H7 (cell line): ENCODE data around the gene ETF1. TPM values are rescaled to one million over a fixed set of nuclear protein-coding genes. Genes with fewer than 3 reads are reported as not detected.

Source experiments
- DNase-seq: peaks from one replicate; pipeline ENCODE4 v3.0.0; 2012
- H3K27me3 ChIP-seq: 2 replicates; pipeline ENCODE4 v1.6.0; 2011; ENCODE audit warnings: mild to moderate bottlenecking, low read length; ENCODE audit not compliant: control insufficient read depth, insufficient read depth
- H3K36me3 ChIP-seq: replicated peaks from 2 replicates; pipeline ENCODE4 v1.5.1; 2011; ENCODE audit warnings: low read length; ENCODE audit not compliant: control insufficient read depth, insufficient read depth
- H3K4me3 ChIP-seq: 2 replicates; pipeline ENCODE4 v1.5.1; 2011; ENCODE audit warnings: low read depth, mild to moderate bottlenecking, control low read depth, low read length, moderate library complexity; ENCODE audit not compliant: insufficient read depth
- total RNA-seq: library from RNA; depleted of rRNA; stranded (reverse); fragments of >200 nt; shearing (Covaris generic); gene quantifications from 2 replicates; pipeline ENCODE4 v1.2.3, GENCODE V29; 2014

ETF1 gene
- total RNA-seq, 1 experiment from 2014 or later = 113 TPM

GRCh38 chr5:138545919-138546562, 3.0 kb upstream of the ETF1 start:
- Histone ChIP-seq H3K36me3 (no peaks in the 10 kb centered on the region), H3K4me3 (no peak overlapping the region), H3K27me3 (no peaks in the 10 kb centered on the region)
- DNase-seq = no peak

- Histone ChIP-seq H3K4me3 (peak overlapping the region; percentile 93), H3K27me3 (no peaks in the 10 kb centered on the region), H3K36me3 (no peaks in the 10 kb centered on the region; the same call in 1 of the 2 replicates)
- no peak for DNase-seq
These were observed 1.4 kb upstream of the ETF1 start for GRCh38 chr5:138544181-138545134.

- Histone ChIP-seq H3K27me3 (no peaks in the 10 kb centered on the region), H3K4me3 (peak overlapping the region; percentile 93), H3K36me3 (no peaks in the 10 kb centered on the region; the same call in 1 of the 2 replicates)
- no peak for DNase-seq
These were observed 681 bp upstream of the ETF1 start for GRCh38 chr5:138543730-138544104.

- no peaks in the 10 kb centered on the region; the same call in 1 of the 2 replicates for H3K36me3 ChIP-seq
- H3K27me3 ChIP-seq = no peaks in the 10 kb centered on the region
- H3K4me3 ChIP-seq = peak overlapping the region; percentile 93
- DNase-seq = peak; percentile 23
These were observed 668 bp downstream of the ETF1 start for GRCh38 chr5:138542180-138542955.

GRCh38 chr5:138541511-138542179, 1.4 kb downstream of the ETF1 start:
- H3K27me3 ChIP-seq = no peaks in the 10 kb centered on the region
- no peaks in the 10 kb centered on the region; the same call in 1 of the 2 replicates for H3K36me3 ChIP-seq
- peak overlapping the region; percentile 93 for H3K4me3 ChIP-seq
- DNase-seq = no peak

GRCh38 chr5:138539791-138540190, 3.2 kb downstream of the ETF1 start:
- DNase-seq = no peak
- H3K36me3 ChIP-seq = no peaks in the 10 kb centered on the region; the same call in none of the 2 replicates

GRCh38 chr5:138538943-138539627, 4.0 kb downstream of the ETF1 start:
- DNase-seq = no peak

More at GRCh38 chr5:138539791-138540190, 3.2 kb downstream of the ETF1 start:
- Histone ChIP-seq H3K4me3 (no peak overlapping the region), H3K27me3 (no peaks in the 10 kb centered on the region)

GRCh38 chr5:138536665-138537315, 6.2 kb downstream of the ETF1 start:
- no peaks in the 10 kb centered on the region for H3K27me3 ChIP-seq
- H3K36me3 ChIP-seq = no peaks in the 10 kb centered on the region; the same call in none of the 2 replicates
- peak; percentile 74 for DNase-seq
- no peak overlapping the region for H3K4me3 ChIP-seq

More at GRCh38 chr5:138538943-138539627, 4.0 kb downstream of the ETF1 start:
- Histone ChIP-seq H3K4me3 (no peak overlapping the region), H3K27me3 (no peaks in the 10 kb centered on the region), H3K36me3 (no peaks in the 10 kb centered on the region; the same call in none of the 2 replicates)

GRCh38 chr5:138536215-138536614, 6.8 kb downstream of the ETF1 start:
- DNase-seq = no peak
- H3K4me3 ChIP-seq = no peak overlapping the region
- H3K27me3 ChIP-seq = no peaks in the 10 kb centered on the region
- H3K36me3 ChIP-seq = no peaks in the 10 kb centered on the region; the same call in none of the 2 replicates

- H3K4me3 ChIP-seq = no peak overlapping the region
- H3K36me3 ChIP-seq = no peaks in the 10 kb centered on the region; the same call in 1 of the 2 replicates
- DNase-seq = no peak
- no peaks in the 10 kb centered on the region for H3K27me3 ChIP-seq
These were observed 8.8 kb downstream of the ETF1 start for GRCh38 chr5:138533973-138534941.

GRCh38 chr5:138529812-138530211, 13.2 kb downstream of the ETF1 start:
- H3K27me3 ChIP-seq = no peaks in the 10 kb centered on the region
- no peaks in the 10 kb centered on the region for H3K36me3 ChIP-seq
- no peak for DNase-seq
- H3K4me3 ChIP-seq = no peak overlapping the region

GRCh38 chr5:138528744-138529469, 14.1 kb downstream of the ETF1 start:
- Histone ChIP-seq H3K27me3 (no peaks in the 10 kb centered on the region), H3K36me3 (no peaks in the 10 kb centered on the region), H3K4me3 (no peak overlapping the region)
- DNase-seq = no peak
